ENCODE results near the gene SNRK.

The SNRK gene

GRCh38 chr3:43372007-43372740, 85.8 kb downstream of the SNRK start:
- no peak for DNase-seq (ENCODE audit: low spot score)

GRCh38 chr3:43372809-43373559, 86.6 kb downstream of the SNRK start:
- DNase-seq (ENCODE audit: low spot score) = no peak

GRCh38 chr3:43373560-43373928, 87.2 kb downstream of the SNRK start:
- DNase-seq (ENCODE audit: low spot score) = no peak

- peak; percentile 29 for DNase-seq (ENCODE audit: low spot score)
Measured at GRCh38 chr3:43378066-43378935, 92.0 kb downstream of the SNRK start.

- DNase-seq (ENCODE audit: low spot score) = no peak
Measured at GRCh38 chr3:43379343-43379742, 93.0 kb downstream of the SNRK start.

GRCh38 chr3:43388175-43388574, 101.8 kb downstream of the SNRK start:
- DNase-seq (ENCODE audit: low spot score) = no peak

GRCh38 chr3:43388915-43389314, 102.6 kb downstream of the SNRK start:
- no peak for DNase-seq (ENCODE audit: low spot score)

- DNase-seq (ENCODE audit: low spot score) = no peak
Measured at GRCh38 chr3:43389388-43390254, 103.3 kb downstream of the SNRK start.

- DNase-seq (ENCODE audit: low spot score) = no peak
Measured at GRCh38 chr3:43390255-43390588, 103.9 kb downstream of the SNRK start.

GRCh38 chr3:43391621-43392020, 105.3 kb downstream of the SNRK start:
- DNase-seq (ENCODE audit: low spot score) = no peak

- DNase-seq (ENCODE audit: low spot score) = no peak
Measured at GRCh38 chr3:43394041-43394554, 107.8 kb downstream of the SNRK start.

- no peak for DNase-seq (ENCODE audit: low spot score)
Measured at GRCh38 chr3:43399034-43399433, 112.7 kb downstream of the SNRK start.

- no peak for DNase-seq (ENCODE audit: low spot score)
Measured at GRCh38 chr3:43400167-43400566, 113.8 kb downstream of the SNRK start.

Measured in hematopoietic multipotent progenitor cell treated with erythropoietin and hydrocortisone succinate and interleukin-3 and kit ligand, for 17 days (in vitro differentiated cells).